GM12875 (cell line): ENCODE results near the gene RBM4B.
"Not testable (repeated sequence)": the region's sequence is repeated elsewhere in the genome, so short reads cannot be mapped to it uniquely, and the experiment has no call there.

Experiments used
- H3K4me3 ChIP-seq: one replicate; pipeline ENCODE4 v1.5.1; 2011; ENCODE audit warnings: low read depth, low read length, control low read depth
- CTCF ChIP-seq: IDR thresholded peaks from 2 replicates; pipeline ENCODE4 v1.5.1; 2011; ENCODE audit warnings: low read depth, mild to moderate bottlenecking, control low read depth, inconsistent platforms, low read length, moderate library complexity, borderline replicate concordance; ENCODE audit not compliant: insufficient read depth

The RBM4B gene, protein sequence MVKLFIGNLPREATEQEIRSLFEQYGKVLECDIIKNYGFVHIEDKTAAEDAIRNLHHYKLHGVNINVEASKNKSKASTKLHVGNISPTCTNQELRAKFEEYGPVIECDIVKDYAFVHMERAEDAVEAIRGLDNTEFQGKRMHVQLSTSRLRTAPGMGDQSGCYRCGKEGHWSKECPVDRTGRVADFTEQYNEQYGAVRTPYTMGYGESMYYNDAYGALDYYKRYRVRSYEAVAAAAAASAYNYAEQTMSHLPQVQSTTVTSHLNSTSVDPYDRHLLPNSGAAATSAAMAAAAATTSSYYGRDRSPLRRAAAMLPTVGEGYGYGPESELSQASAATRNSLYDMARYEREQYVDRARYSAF

DNA sequence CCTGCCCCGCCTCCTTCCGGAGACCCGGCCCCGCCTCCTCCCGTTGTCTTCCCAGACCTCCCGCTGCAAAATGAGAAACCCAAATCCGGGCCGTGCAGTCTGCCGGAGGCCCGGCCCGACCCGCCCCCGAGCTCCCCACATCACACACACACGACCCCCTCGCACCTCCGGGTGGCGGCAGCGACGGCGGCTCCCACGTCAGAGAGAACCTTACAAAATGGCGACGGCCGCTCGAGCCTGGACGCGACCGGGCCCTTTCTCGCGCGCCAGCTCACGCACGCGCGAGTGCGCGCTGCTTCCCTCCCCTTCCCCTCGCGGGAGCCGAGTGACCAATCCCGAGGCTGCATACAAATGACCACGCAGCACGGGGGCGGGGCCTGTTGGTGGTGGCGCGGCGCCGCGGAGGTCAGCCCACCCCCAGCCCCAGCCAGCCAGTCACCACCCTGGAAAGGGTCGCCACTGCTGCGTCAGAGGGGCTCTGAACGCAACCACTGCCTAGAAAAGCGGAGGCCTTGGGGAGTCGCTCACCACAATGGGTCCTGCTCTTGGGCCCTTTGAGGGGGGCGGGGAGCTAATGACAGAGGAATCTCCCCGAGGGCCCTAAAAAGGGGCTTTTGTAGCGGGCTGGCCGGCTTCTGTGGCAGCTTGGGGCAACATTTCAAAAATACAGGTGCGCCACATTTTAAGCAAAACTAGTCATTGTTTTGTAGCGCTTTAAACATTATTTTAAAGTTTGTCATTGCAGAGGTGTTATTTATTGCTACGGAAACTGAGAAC lies at the start of gene RBM4B:
RBM4B (minus strand) TSS at position 289 of the 777 bp plus-strand sequence. CDS start 808 bp downstream, outside the sequence.
- H3K4me3 ChIP-seq = peak within 1 kb of the TSS; percentile 66
- no peak for TF ChIP-seq CTCF

DNA sequence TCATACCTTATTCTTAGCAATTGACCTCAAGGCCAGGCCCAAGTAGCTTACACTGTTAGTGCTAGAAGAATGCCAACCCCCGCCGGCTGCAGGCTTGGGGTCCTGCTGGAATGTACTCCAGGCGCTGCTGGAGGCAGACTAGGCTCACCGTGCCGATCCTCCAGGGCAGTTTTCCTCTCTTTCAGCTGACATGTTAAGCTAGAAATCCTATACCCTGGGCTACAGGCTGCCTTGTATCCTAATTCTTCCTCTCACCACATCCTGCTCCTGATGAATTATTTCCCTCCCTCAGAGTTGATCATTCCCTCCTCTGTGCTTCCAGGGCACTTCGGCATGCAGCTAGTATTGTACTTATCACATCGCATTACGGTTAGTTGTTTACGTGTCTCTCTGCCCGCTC lies 48.0 kb upstream of the RBM4B start:
- TF ChIP-seq CTCF = no peak
- H3K4me3 ChIP-seq = no peak overlapping the region

GRCh38 chr11:66725114-66725513 lies 47.4 kb upstream of the RBM4B start:
- TF ChIP-seq CTCF = no peak
- H3K4me3 ChIP-seq = no peak overlapping the region

DNA sequence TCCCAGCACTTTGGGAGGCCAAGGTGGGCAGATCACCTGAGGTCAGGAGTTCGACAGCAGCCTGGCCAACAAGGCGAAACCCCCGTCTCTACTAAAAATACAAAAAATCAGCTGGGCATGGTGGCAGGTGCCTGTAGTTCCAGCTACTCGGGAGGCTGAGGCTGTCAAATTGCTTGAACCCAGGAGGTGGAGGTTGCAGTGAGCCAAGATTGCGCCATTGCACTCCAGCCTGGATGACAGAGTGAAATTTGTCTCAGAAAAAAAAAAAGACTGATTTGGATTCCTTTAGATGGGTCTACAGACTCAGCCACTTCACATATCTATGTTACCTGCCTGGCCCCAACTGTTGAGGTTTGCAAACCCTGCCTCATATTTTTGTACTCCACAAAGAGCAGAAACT lies 46.5 kb upstream of the RBM4B start:
- not testable (repeated sequence) for H3K4me3 ChIP-seq

DNA sequence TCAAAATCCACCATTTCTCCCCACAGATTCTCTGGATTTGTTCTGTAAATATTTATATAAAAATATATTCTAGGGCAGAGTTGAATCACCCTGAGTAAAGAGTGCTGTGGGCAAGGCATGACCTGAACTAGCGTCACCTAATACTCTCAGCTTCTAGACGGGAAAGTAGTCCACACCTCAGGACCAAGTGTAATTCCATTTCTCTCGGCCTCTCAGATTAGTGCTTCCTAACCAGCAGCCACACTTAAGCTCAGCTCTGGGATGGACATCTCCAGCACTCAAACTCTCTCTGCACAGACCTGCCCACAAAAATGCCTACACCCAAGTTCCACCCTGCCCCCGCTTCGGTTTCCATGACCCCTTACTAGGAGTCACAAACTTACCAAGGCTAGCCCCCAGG lies 46.0 kb upstream of the RBM4B start:
- no peak for TF ChIP-seq CTCF
- no peak overlapping the region for H3K4me3 ChIP-seq

- H3K4me3 ChIP-seq = no peak overlapping the region
- no peak for TF ChIP-seq CTCF
Measured at GRCh38 chr11:66722745-66723651, 45.3 kb upstream of the RBM4B start.

DNA sequence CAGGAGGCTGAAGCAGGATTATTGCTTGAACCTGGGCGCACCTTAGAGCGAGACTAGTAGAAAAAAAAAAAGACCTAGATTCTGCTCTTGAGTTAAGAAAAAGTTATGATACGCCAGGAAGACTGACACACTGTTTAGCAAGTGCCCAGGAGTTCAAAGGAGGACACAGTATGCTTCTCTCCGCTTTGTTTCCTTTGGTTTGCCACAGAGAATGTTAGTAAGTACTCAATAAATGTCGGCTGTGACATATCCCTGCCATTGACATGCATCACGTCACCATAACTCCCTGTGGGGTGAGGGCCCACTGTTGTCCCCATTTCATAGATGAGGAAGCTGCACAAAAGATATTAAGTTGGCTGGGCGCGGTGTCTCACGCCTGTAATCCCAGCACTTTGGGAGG lies 44.3 kb upstream of the RBM4B start:
- no peak for TF ChIP-seq CTCF
- no peak overlapping the region for H3K4me3 ChIP-seq
